DND-41 (cell line): ENCODE measurements around the gene TMEM214.
A peak's percentile ranks its signal among the peaks of the same experiment; 100 is the strongest.

Experiments used
- ATAC-seq: fragments of 200-7000 bp; cut with Tn5 transposase; 3 replicates; pipeline ENCODE4 v1.9.1; 2021; ENCODE audit warnings: low read depth; ENCODE audit not compliant: insufficient read depth
- DNase-seq: peaks from one replicate; pipeline ENCODE4 v3.0.0-alpha.2; 2020
- H2AFZ ChIP-seq: 2 replicates; pipeline ENCODE4 v1.6.0; 2012; ENCODE audit warnings: low read depth, low read length
- H3K27ac ChIP-seq: 2 replicates; pipeline ENCODE4 v1.5.1; 2012; ENCODE audit warnings: low read length, inconsistent platforms
- H3K27me3 ChIP-seq: fragments of 200-600 bp; sonication (generic); 2 replicates; pipeline ENCODE4 v1.6.0; 2012; ENCODE audit warnings: low read length, mild to moderate bottlenecking, inconsistent platforms; ENCODE audit not compliant: insufficient read depth, poor library complexity
- H3K36me3 ChIP-seq: 2 replicates; pipeline ENCODE4 v1.5.1; 2012; ENCODE audit warnings: low read length, inconsistent platforms; ENCODE audit not compliant: insufficient read depth
- H3K4me1 ChIP-seq: 2 replicates; pipeline ENCODE4 v1.5.1; 2012; ENCODE audit warnings: mild to moderate bottlenecking, low read length; ENCODE audit not compliant: insufficient read depth
- H3K4me2 ChIP-seq: 2 replicates; pipeline ENCODE4 v1.6.0; 2012; ENCODE audit warnings: mild to moderate bottlenecking, moderate library complexity, low read length, inconsistent platforms; ENCODE audit not compliant: insufficient read depth
- H3K4me3 ChIP-seq, 2 experiments: fragments of 200-600 bp in 1 of 2; shearing (Covaris generic) in 1 of 2; 2 replicates each; pipeline ENCODE4 v1.5.1; 2012 to 2016; ENCODE audit warnings: inconsistent platforms in 2 of 2, low read length in 2 of 2, mild to moderate bottlenecking in 2 of 2, low read depth in 1 of 2, moderate library complexity in 1 of 2
- H3K79me2 ChIP-seq: 2 replicates; pipeline ENCODE4 v1.6.0; 2012; ENCODE audit warnings: low read length, inconsistent platforms; ENCODE audit not compliant: insufficient read depth
- H3K9ac ChIP-seq: 2 replicates; pipeline ENCODE4 v1.6.0; 2012; ENCODE audit warnings: low read depth, mild to moderate bottlenecking, inconsistent platforms, low read length, moderate library complexity
- H3K9me3 ChIP-seq: 2 replicates; pipeline ENCODE4 v1.5.1; 2012; ENCODE audit warnings: low read length, moderate library complexity, mild to moderate bottlenecking, inconsistent platforms; ENCODE audit not compliant: insufficient read depth, severe bottlenecking
- H4K20me1 ChIP-seq: 2 replicates; pipeline ENCODE4 v1.6.0; 2012; ENCODE audit warnings: low read length; ENCODE audit not compliant: insufficient read depth
- CTCF ChIP-seq: IDR thresholded peaks from 2 replicates; pipeline ENCODE4 v1.5.1; 2012; ENCODE audit warnings: borderline replicate concordance, low read length, moderate library complexity, mild to moderate bottlenecking; ENCODE audit not compliant: poor library complexity, severe bottlenecking; ENCODE audit errors: extremely low read depth
- EZH2 ChIP-seq: IDR thresholded peaks from 3 replicates; pipeline ENCODE4 v1.6.1; 2012; ENCODE audit warnings: borderline replicate concordance, low read depth, mild to moderate bottlenecking, moderate library complexity, low read length, inconsistent platforms; ENCODE audit not compliant: severe bottlenecking

The TMEM214 gene

GRCh38 chr2:27059141-27059820, 26.5 kb downstream of the TMEM214 start:
- H3K27ac ChIP-seq, result no peak overlapping the region
- no peaks in the 10 kb centered on the region for H3K79me2 ChIP-seq
- no peak overlapping the region for H3K4me3 ChIP-seq
- H2AFZ ChIP-seq, result no peak overlapping the region
- 0 out of 2 replicates have a peak, but pooled peaks cover 3% of the 10 kb centered on the region for H4K20me1 ChIP-seq
- no peak overlapping the region for H3K9ac ChIP-seq
- H3K4me2 ChIP-seq, result no peak overlapping the region
- H3K36me3 ChIP-seq, result peaks cover 66% of the 10 kb centered on the region
- no peaks in the 10 kb centered on the region for H3K9me3 ChIP-seq
- no peaks in the 10 kb centered on the region for H3K4me1 ChIP-seq
- H3K27me3 ChIP-seq, result no peaks in the 10 kb centered on the region
- ATAC-seq (no peak), DNase-seq (no peak)
- TF ChIP-seq CTCF (no peak), EZH2 (no peak)

GRCh38 chr2:27060323-27060722, 27.6 kb downstream of the TMEM214 start:
- DNase-seq (no peak), ATAC-seq (0 out of 3 replicates have a peak, but pooled peaks have one; percentile 10)
- no peak overlapping the region for H2AFZ ChIP-seq
- H3K4me3 ChIP-seq, result no peak overlapping the region
- peaks cover 60% of the 10 kb centered on the region for H3K36me3 ChIP-seq
- H3K27me3 ChIP-seq, result no peaks in the 10 kb centered on the region
- H3K9ac ChIP-seq, result no peak overlapping the region
- no peaks in the 10 kb centered on the region for H3K79me2 ChIP-seq
- no peak overlapping the region for H3K27ac ChIP-seq
- no peak overlapping the region for H3K4me2 ChIP-seq
- H3K9me3 ChIP-seq, result no peaks in the 10 kb centered on the region
- H4K20me1 ChIP-seq, result 0 out of 2 replicates have a peak, but pooled peaks cover 3% of the 10 kb centered on the region
- no peaks in the 10 kb centered on the region for H3K4me1 ChIP-seq
- TF ChIP-seq CTCF (no peak), EZH2 (no peak)

- TF ChIP-seq EZH2 (no peak), CTCF (no peak)
- Histone ChIP-seq H2AFZ (no peak overlapping the region), H3K79me2 (peaks cover 15% of the 10 kb centered on the region), H4K20me1 (0 out of 2 replicates have a peak, but pooled peaks cover 11% of the 10 kb centered on the region), H3K9ac (no peak overlapping the region), H3K27ac (no peak overlapping the region), H3K4me3 (no peak overlapping the region), H3K27me3 (no peaks in the 10 kb centered on the region), H3K4me1 (peaks cover 8% of the 10 kb centered on the region), H3K36me3 (peaks cover 52% of the 10 kb centered on the region), H3K4me2 (no peak overlapping the region), H3K9me3 (no peaks in the 10 kb centered on the region)
- DNase-seq, result no peak
- ATAC-seq, result no peak
These were observed 32.4 kb downstream of the TMEM214 start for GRCh38 chr2:27065128-27065527.
